ENCODE results near the gene GNAS. TPM values are rescaled to one million over a fixed set of nuclear protein-coding genes. Genes with fewer than 3 reads are reported as not detected.
"Not testable (repeated sequence)": the region's sequence is repeated elsewhere in the genome, so short reads cannot be mapped to it uniquely, and the experiment has no call there.

GNAS gene
- total RNA-seq, 1 experiment from 2014 or later = 629 TPM

DNA sequence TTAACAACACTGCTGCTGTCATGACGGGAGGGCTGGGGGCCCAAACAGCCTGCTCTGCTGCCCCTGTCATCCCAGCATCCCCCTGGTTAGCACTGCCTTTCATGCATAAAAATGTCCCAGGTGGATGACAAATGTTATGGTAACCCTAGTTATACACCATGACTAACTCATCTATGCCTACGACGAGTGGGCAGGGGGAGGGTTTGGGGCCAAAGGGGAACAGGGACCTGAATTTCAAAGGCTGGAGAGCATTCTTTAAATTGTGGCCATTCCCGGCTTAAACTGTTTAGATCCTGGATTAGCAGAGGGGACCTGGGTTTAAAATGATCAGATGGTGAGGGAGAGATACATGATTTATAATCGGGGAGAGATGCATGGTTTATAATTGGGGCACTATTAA lies 26.2 kb upstream of the GNAS start:
- DNase-seq (ENCODE audit: unreplicated experiment) = no peak
- Mint-ChIP-seq H3K36me3 (ENCODE audit: insufficient read depth, unreplicated experiment) (peaks cover 6% of the 10 kb centered on the region), H3K27ac (ENCODE audit: low read depth, unreplicated experiment) (no peak overlapping the region), H3K4me3 (ENCODE audit: unreplicated experiment) (no peak overlapping the region), H3K9me3 (ENCODE audit: unreplicated experiment) (no peaks in the 10 kb centered on the region), H3K27me3 (ENCODE audit: insufficient read depth, unreplicated experiment) (no peaks in the 10 kb centered on the region), H3K4me1 (ENCODE audit: insufficient read depth, unreplicated experiment) (no peaks in the 10 kb centered on the region)
- CTCF ChIA-PET = no interaction called here
- no TSS peak for BruUV-seq (replicated peaks)
- TF ChIP-seq, protein P1, sequence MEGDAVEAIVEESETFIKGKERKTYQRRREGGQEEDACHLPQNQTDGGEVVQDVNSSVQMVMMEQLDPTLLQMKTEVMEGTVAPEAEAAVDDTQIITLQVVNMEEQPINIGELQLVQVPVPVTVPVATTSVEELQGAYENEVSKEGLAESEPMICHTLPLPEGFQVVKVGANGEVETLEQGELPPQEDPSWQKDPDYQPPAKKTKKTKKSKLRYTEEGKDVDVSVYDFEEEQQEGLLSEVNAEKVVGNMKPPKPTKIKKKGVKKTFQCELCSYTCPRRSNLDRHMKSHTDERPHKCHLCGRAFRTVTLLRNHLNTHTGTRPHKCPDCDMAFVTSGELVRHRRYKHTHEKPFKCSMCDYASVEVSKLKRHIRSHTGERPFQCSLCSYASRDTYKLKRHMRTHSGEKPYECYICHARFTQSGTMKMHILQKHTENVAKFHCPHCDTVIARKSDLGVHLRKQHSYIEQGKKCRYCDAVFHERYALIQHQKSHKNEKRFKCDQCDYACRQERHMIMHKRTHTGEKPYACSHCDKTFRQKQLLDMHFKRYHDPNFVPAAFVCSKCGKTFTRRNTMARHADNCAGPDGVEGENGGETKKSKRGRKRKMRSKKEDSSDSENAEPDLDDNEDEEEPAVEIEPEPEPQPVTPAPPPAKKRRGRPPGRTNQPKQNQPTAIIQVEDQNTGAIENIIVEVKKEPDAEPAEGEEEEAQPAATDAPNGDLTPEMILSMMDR (IDR thresholded peaks at IDR 0.05; ENCODE audit: unreplicated experiment) = no peak
- intact Hi-C loops (cut with micrococcal nuclease) = no loop called here
- POLR2A ChIA-PET = no interaction called here

DNA sequence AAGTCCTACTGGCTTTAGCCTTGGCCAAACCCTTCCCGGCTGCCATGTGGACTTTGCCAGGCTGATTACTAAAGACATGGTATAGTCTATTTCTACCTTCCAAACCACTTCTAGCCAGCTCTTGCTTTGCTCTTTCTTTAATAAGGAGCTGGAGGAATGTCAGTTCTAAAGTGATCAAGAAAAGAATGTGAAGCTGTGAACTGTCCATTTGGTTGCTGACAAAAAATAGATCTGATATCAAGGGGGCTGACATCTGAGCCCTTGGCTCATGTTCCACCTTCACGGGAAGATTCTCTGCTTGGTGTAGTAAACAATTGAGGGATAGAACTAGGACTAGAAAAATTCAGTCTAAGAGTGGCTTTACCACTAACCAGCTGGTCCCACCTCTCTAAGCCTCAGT lies 24.4 kb upstream of the GNAS start:
- H3K27ac Mint-ChIP-seq (ENCODE audit: low read depth, unreplicated experiment) = no peak overlapping the region
- POLR2A ChIA-PET = no interaction called here

DNA sequence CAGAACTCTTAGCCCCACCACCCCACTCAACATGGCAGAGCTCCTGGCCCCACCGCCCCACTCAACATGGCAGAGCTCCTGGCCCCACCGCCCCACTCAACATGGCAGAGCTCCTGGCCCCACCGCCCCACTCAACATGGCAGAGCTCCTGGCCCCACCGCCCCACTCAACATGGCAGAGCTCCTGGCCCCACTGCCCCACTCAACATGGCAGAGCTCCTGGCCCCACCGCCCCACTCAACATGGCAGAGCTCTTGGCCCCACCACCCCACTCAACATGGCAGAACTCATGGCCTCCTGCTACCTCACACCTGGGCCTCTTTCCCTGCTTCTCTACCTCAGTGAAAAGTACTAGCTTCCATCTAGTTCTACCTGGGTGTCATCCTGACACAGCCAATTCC lies 23.7 kb upstream of the GNAS start:
- H3K4me3 Mint-ChIP-seq (ENCODE audit: unreplicated experiment); H3K4me1 Mint-ChIP-seq (ENCODE audit: insufficient read depth, unreplicated experiment); H3K9me3 Mint-ChIP-seq (ENCODE audit: unreplicated experiment); DNase-seq (ENCODE audit: unreplicated experiment); POLR2A ChIA-PET; intact Hi-C loops (cut with micrococcal nuclease); BruUV-seq (replicated peaks); H3K27ac Mint-ChIP-seq (ENCODE audit: low read depth, unreplicated experiment): not testable (repeated sequence)
- Mint-ChIP-seq H3K36me3 (ENCODE audit: insufficient read depth, unreplicated experiment) (peaks cover 13% of the 10 kb centered on the region), H3K27me3 (ENCODE audit: insufficient read depth, unreplicated experiment) (peaks cover 25% of the 10 kb centered on the region)
- CTCF ChIA-PET = interaction anchor here (0.6 to 1.3 kb wide), 7 partner anchors 16 to 1575 kb away, joined by 3 to 4 read pairs (median 3); no protein-coding TSS in a partner anchor

More for the DNA sequence above, 24.4 kb upstream of the GNAS start:
- intact Hi-C loops (cut with micrococcal nuclease) = no loop called here
- Mint-ChIP-seq H3K36me3 (ENCODE audit: insufficient read depth, unreplicated experiment) (peaks cover 7% of the 10 kb centered on the region), H3K4me3 (ENCODE audit: unreplicated experiment) (no peak overlapping the region), H3K9me3 (ENCODE audit: unreplicated experiment) (no peaks in the 10 kb centered on the region), H3K4me1 (ENCODE audit: insufficient read depth, unreplicated experiment) (no peaks in the 10 kb centered on the region), H3K27me3 (ENCODE audit: insufficient read depth, unreplicated experiment) (peaks cover 18% of the 10 kb centered on the region)
- no TSS peak for BruUV-seq (replicated peaks)
- TF ChIP-seq, protein P1 (IDR thresholded peaks at IDR 0.05; ENCODE audit: unreplicated experiment) = no peak
- no peak for DNase-seq (ENCODE audit: unreplicated experiment)
- CTCF ChIA-PET = interaction anchor here (0.5 to 1.1 kb wide), 3 partner anchors 9 to 17 kb away, joined by 3 read pairs; no protein-coding TSS in a partner anchor

DNA sequence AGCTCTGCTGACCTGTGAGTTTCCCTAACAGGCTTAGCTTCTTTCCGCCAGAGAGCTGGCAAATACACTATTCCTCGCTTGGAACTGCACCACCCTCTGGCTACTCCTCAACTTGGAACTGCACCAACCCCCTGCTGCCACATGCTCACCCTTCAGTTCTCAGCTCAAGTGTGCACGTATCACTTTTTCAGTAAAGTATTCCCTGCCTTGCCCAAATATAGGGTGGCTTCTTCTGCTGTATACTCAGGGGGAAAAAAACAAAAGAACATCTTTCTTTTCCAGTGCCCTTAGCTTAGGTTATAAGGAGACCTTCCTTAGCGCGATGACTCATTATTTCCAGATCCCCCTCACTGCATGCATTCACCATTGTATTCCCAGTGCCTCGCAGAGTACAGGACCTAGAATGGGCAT lies 23.0 kb upstream of the GNAS start:
- POLR2A ChIA-PET = interaction anchor here (0.7 kb wide), 1 partner anchor 879 kb away, joined by 3 read pairs; no protein-coding TSS in a partner anchor
- H3K27me3 Mint-ChIP-seq (ENCODE audit: insufficient read depth, unreplicated experiment) = peaks cover 32% of the 10 kb centered on the region
- no peak for DNase-seq (ENCODE audit: unreplicated experiment)
- no peak overlapping the region for H3K4me3 Mint-ChIP-seq (ENCODE audit: unreplicated experiment)
- no TSS peak for BruUV-seq (replicated peaks)
- H3K36me3 Mint-ChIP-seq (ENCODE audit: insufficient read depth, unreplicated experiment) = peaks cover 13% of the 10 kb centered on the region
- intact Hi-C loops (cut with micrococcal nuclease) = no loop called here
- H3K27ac Mint-ChIP-seq (ENCODE audit: low read depth, unreplicated experiment) = no peak overlapping the region
- no peaks in the 10 kb centered on the region for H3K4me1 Mint-ChIP-seq (ENCODE audit: insufficient read depth, unreplicated experiment)
- TF ChIP-seq, protein P1 (IDR thresholded peaks at IDR 0.05; ENCODE audit: unreplicated experiment) = no peak
- CTCF ChIA-PET = interaction anchor here (0.6 to 1.3 kb wide), 4 partner anchors 15 to 686 kb away, joined by 3 to 4 read pairs (median 3); no protein-coding TSS in a partner anchor
- H3K9me3 Mint-ChIP-seq (ENCODE audit: unreplicated experiment) = no peaks in the 10 kb centered on the region

- no peaks in the 10 kb centered on the region for H3K4me1 Mint-ChIP-seq (ENCODE audit: insufficient read depth, unreplicated experiment)
- POLR2A ChIA-PET = no interaction called here
- H3K27me3 Mint-ChIP-seq (ENCODE audit: insufficient read depth, unreplicated experiment) = peaks cover 43% of the 10 kb centered on the region
- TF ChIP-seq, protein P1 (IDR thresholded peaks at IDR 0.05; ENCODE audit: unreplicated experiment) = no peak
- peaks cover 13% of the 10 kb centered on the region for H3K36me3 Mint-ChIP-seq (ENCODE audit: insufficient read depth, unreplicated experiment)
- CTCF ChIA-PET = no interaction called here
- H3K4me3 Mint-ChIP-seq (ENCODE audit: unreplicated experiment) = no peak overlapping the region
- no peaks in the 10 kb centered on the region for H3K9me3 Mint-ChIP-seq (ENCODE audit: unreplicated experiment)
- no peak for DNase-seq (ENCODE audit: unreplicated experiment)
- BruUV-seq (replicated peaks) = no TSS peak
- H3K27ac Mint-ChIP-seq (ENCODE audit: low read depth, unreplicated experiment) = no peak overlapping the region
- intact Hi-C loops (cut with micrococcal nuclease) = no loop called here
These were observed 20.1 kb upstream of the GNAS start for GRCh38 chr20:58832457-58832856.
